Measurements from ENCODE around the gene TAGLN.

The TAGLN gene

GRCh38 chr11:117189191-117189940, 9.8 kb upstream of the TAGLN start:
- Histone ChIP-seq H3K9ac (ENCODE audit: low read depth, low read length) (no peak overlapping the region), H3K4me2 (ENCODE audit: low read length) (no peak overlapping the region), H3K4me3 (ENCODE audit: low read length) (no peak overlapping the region), H3K27me3 (ENCODE audit: control insufficient read depth, insufficient read depth, low read length) (no peaks in the 10 kb centered on the region), H3K36me3 (ENCODE audit: insufficient read depth, low read length) (peaks cover 66% of the 10 kb centered on the region), H3K9me3 (replicated peaks; ENCODE audit: low read length) (no peaks in the 10 kb centered on the region), H3K4me1 (ENCODE audit: control insufficient read depth, insufficient read depth, low read length) (no peaks in the 10 kb centered on the region)

- Histone ChIP-seq H3K9me3 (replicated peaks; ENCODE audit: low read length) (no peaks in the 10 kb centered on the region), H3K4me3 (ENCODE audit: low read length) (no peak overlapping the region), H3K4me2 (ENCODE audit: low read length) (no peak overlapping the region), H3K36me3 (ENCODE audit: insufficient read depth, low read length) (peaks cover 67% of the 10 kb centered on the region), H3K27me3 (ENCODE audit: control insufficient read depth, insufficient read depth, low read length) (no peaks in the 10 kb centered on the region), H3K4me1 (ENCODE audit: control insufficient read depth, insufficient read depth, low read length) (no peaks in the 10 kb centered on the region), H3K9ac (ENCODE audit: low read depth, low read length) (no peak overlapping the region)
Measured at GRCh38 chr11:117189941-117190544, 9.1 kb upstream of the TAGLN start.

GRCh38 chr11:117191680-117192400, 7.3 kb upstream of the TAGLN start:
- Histone ChIP-seq H3K27me3 (ENCODE audit: control insufficient read depth, insufficient read depth, low read length) (no peaks in the 10 kb centered on the region), H3K9me3 (replicated peaks; ENCODE audit: low read length) (no peaks in the 10 kb centered on the region), H3K4me1 (ENCODE audit: control insufficient read depth, insufficient read depth, low read length) (no peaks in the 10 kb centered on the region), H3K9ac (ENCODE audit: low read depth, low read length) (no peak overlapping the region), H3K4me2 (ENCODE audit: low read length) (no peak overlapping the region), H3K4me3 (ENCODE audit: low read length) (no peak overlapping the region), H3K36me3 (ENCODE audit: insufficient read depth, low read length) (peaks cover 64% of the 10 kb centered on the region)

- no peak overlapping the region for H3K4me3 ChIP-seq (ENCODE audit: low read length)
- H3K27me3 ChIP-seq (ENCODE audit: control insufficient read depth, insufficient read depth, low read length): no peaks in the 10 kb centered on the region
- no peak overlapping the region for H3K9ac ChIP-seq (ENCODE audit: low read depth, low read length)
- H3K36me3 ChIP-seq (ENCODE audit: insufficient read depth, low read length): peaks cover 59% of the 10 kb centered on the region
- H3K9me3 ChIP-seq (replicated peaks; ENCODE audit: low read length): no peaks in the 10 kb centered on the region
- H3K4me1 ChIP-seq (ENCODE audit: control insufficient read depth, insufficient read depth, low read length): no peaks in the 10 kb centered on the region
- H3K4me2 ChIP-seq (ENCODE audit: low read length): no peak overlapping the region
Measured at GRCh38 chr11:117192401-117192875, 6.7 kb upstream of the TAGLN start.

- Histone ChIP-seq H3K9ac (ENCODE audit: low read depth, low read length) (no peak overlapping the region), H3K4me1 (ENCODE audit: control insufficient read depth, insufficient read depth, low read length) (peaks cover 9% of the 10 kb centered on the region), H3K4me3 (ENCODE audit: low read length) (no peak overlapping the region), H3K9me3 (replicated peaks; ENCODE audit: low read length) (no peaks in the 10 kb centered on the region), H3K4me2 (ENCODE audit: low read length) (no peak overlapping the region), H3K27me3 (ENCODE audit: control insufficient read depth, insufficient read depth, low read length) (no peaks in the 10 kb centered on the region), H3K36me3 (ENCODE audit: insufficient read depth, low read length) (peaks cover 57% of the 10 kb centered on the region)
Measured at GRCh38 chr11:117193130-117194020, 5.8 kb upstream of the TAGLN start.

- H3K9ac ChIP-seq (ENCODE audit: low read depth, low read length): no peak overlapping the region
- H3K4me3 ChIP-seq (ENCODE audit: low read length): no peak overlapping the region
- H3K27me3 ChIP-seq (ENCODE audit: control insufficient read depth, insufficient read depth, low read length): no peaks in the 10 kb centered on the region
- no peaks in the 10 kb centered on the region for H3K9me3 ChIP-seq (replicated peaks; ENCODE audit: low read length)
- H3K4me1 ChIP-seq (ENCODE audit: control insufficient read depth, insufficient read depth, low read length): peaks cover 15% of the 10 kb centered on the region
- peaks cover 48% of the 10 kb centered on the region for H3K36me3 ChIP-seq (ENCODE audit: insufficient read depth, low read length)
- no peak overlapping the region for H3K4me2 ChIP-seq (ENCODE audit: low read length)
Measured at GRCh38 chr11:117194267-117194666, 4.9 kb upstream of the TAGLN start.

GRCh38 chr11:117195258-117195657, 3.9 kb upstream of the TAGLN start:
- no peak overlapping the region for H3K4me2 ChIP-seq (ENCODE audit: low read length)
- no peak overlapping the region for H3K9ac ChIP-seq (ENCODE audit: low read depth, low read length)
- H3K36me3 ChIP-seq (ENCODE audit: insufficient read depth, low read length): peaks cover 44% of the 10 kb centered on the region
- no peak overlapping the region for H3K4me3 ChIP-seq (ENCODE audit: low read length)
- H3K9me3 ChIP-seq (replicated peaks; ENCODE audit: low read length): no peaks in the 10 kb centered on the region
- peaks cover 25% of the 10 kb centered on the region for H3K4me1 ChIP-seq (ENCODE audit: control insufficient read depth, insufficient read depth, low read length)
- no peaks in the 10 kb centered on the region for H3K27me3 ChIP-seq (ENCODE audit: control insufficient read depth, insufficient read depth, low read length)

- no peak overlapping the region for H3K9ac ChIP-seq (ENCODE audit: low read depth, low read length)
- peaks cover 40% of the 10 kb centered on the region for H3K36me3 ChIP-seq (ENCODE audit: insufficient read depth, low read length)
- no peak overlapping the region for H3K4me2 ChIP-seq (ENCODE audit: low read length)
- no peaks in the 10 kb centered on the region for H3K9me3 ChIP-seq (replicated peaks; ENCODE audit: low read length)
- H3K27me3 ChIP-seq (ENCODE audit: control insufficient read depth, insufficient read depth, low read length): no peaks in the 10 kb centered on the region
- peaks cover 25% of the 10 kb centered on the region for H3K4me1 ChIP-seq (ENCODE audit: control insufficient read depth, insufficient read depth, low read length)
- no peak overlapping the region for H3K4me3 ChIP-seq (ENCODE audit: low read length)
Measured at GRCh38 chr11:117195761-117196160, 3.4 kb upstream of the TAGLN start.

GRCh38 chr11:117197006-117197405, 2.2 kb upstream of the TAGLN start:
- no peak overlapping the region for H3K4me3 ChIP-seq (ENCODE audit: low read length)
- no peaks in the 10 kb centered on the region for H3K9me3 ChIP-seq (replicated peaks; ENCODE audit: low read length)
- H3K27me3 ChIP-seq (ENCODE audit: control insufficient read depth, insufficient read depth, low read length): no peaks in the 10 kb centered on the region
- peaks cover 37% of the 10 kb centered on the region for H3K36me3 ChIP-seq (ENCODE audit: insufficient read depth, low read length)
- H3K9ac ChIP-seq (ENCODE audit: low read depth, low read length): no peak overlapping the region
- peaks cover 36% of the 10 kb centered on the region for H3K4me1 ChIP-seq (ENCODE audit: control insufficient read depth, insufficient read depth, low read length)
- H3K4me2 ChIP-seq (ENCODE audit: low read length): no peak overlapping the region

GRCh38 chr11:117197516-117198456, 1.4 kb upstream of the TAGLN start:
- peak overlapping the region; percentile 97 for H3K4me3 ChIP-seq (ENCODE audit: low read length)
- peak overlapping the region; percentile 99 for H3K9ac ChIP-seq (ENCODE audit: low read depth, low read length)
- peaks cover 38% of the 10 kb centered on the region for H3K36me3 ChIP-seq (ENCODE audit: insufficient read depth, low read length)
- peaks cover 44% of the 10 kb centered on the region for H3K4me1 ChIP-seq (ENCODE audit: control insufficient read depth, insufficient read depth, low read length)
- no peaks in the 10 kb centered on the region for H3K27me3 ChIP-seq (ENCODE audit: control insufficient read depth, insufficient read depth, low read length)
- H3K4me2 ChIP-seq (ENCODE audit: low read length): peak overlapping the region; percentile 99
- H3K9me3 ChIP-seq (replicated peaks; ENCODE audit: low read length): no peaks in the 10 kb centered on the region
